Vagina (tissue), 2 donors: ENCODE results near the gene DNAAF5. TPM values are rescaled to one million over a fixed set of nuclear protein-coding genes. Genes with fewer than 3 reads are reported as not detected.

ENCODE experiments used
- DNase-seq, 2 donors: peaks; one replicate each; pipeline ENCODE4 v3.0.0-alpha.2; 2017; ENCODE audit errors: extremely low spot score in 2 of 2
- H3K27ac ChIP-seq: fragments of 200-600 bp; sonication (generic); one replicate; pipeline ENCODE4 v1.5.1; 2019
- H3K27me3 ChIP-seq: fragments of 200-600 bp; sonication (generic); one replicate; pipeline ENCODE4 v1.5.1; 2019
- H3K36me3 ChIP-seq, 2 donors: fragments of 200-600 bp; sonication (generic); one replicate each; pipeline ENCODE4 v1.5.1; 2017 to 2019
- H3K4me1 ChIP-seq: fragments of 200-600 bp; sonication (generic); one replicate; pipeline ENCODE4 v1.5.1; 2019
- H3K4me3 ChIP-seq, 2 donors: fragments of 200-600 bp; sonication (generic); 1 replicate in 1 of 2; 2 replicates in 1 of 2; pipeline ENCODE4 v1.5.1; 2016 to 2019
- H3K9me3 ChIP-seq: fragments of 200-600 bp; sonication (generic); one replicate; pipeline ENCODE4 v1.5.1; 2019
- POLR2A ChIP-seq, 2 donors: fragments of 450-650 bp; IDR thresholded peaks; one replicate each; pipeline ENCODE4 v1.6.1; 2017; ENCODE audit warnings: antibody characterized with exemption in 2 of 2, mild to moderate bottlenecking in 2 of 2, moderate library complexity in 2 of 2
- POLR2AphosphoS5 ChIP-seq, 2 donors: sonication (generic); formaldehyde crosslinking; IDR thresholded peaks; one replicate each; pipeline ENCODE4 v1.9.0; 2017; ENCODE audit warnings: antibody characterized with exemption in 2 of 2, mild to moderate bottlenecking in 2 of 2, low read depth in 1 of 2; ENCODE audit not compliant: insufficient read depth in 1 of 2
- intact Hi-C: fragments of 100-400 bp; cut with DNase I; formaldehyde crosslinking; loops from one replicate; pipeline ENCODE4 v1.15.1; 2023
- total RNA-seq: library from RNA; depleted of rRNA; stranded (reverse); fragments of >200 nt; gene quantifications from one replicate; pipeline ENCODE4 v1.2.3, GENCODE V29; 2016
- TF ChIP-seq, protein P1 (sequence below), 3 experiments: fragments of 450-650 bp in 2 of 3; fragments of 200-600 bp in 1 of 3; sonication (generic) in 1 of 3; IDR thresholded peaks; one replicate each; pipeline ENCODE4 v1.5.1; 2017 to 2019; ENCODE audit warnings: antibody characterized with exemption in 3 of 3, mild to moderate bottlenecking in 2 of 3, moderate library complexity in 2 of 3

DNAAF5 gene
- total RNA-seq, 1 donor from 2014 or later = 29.7 TPM

DNA sequence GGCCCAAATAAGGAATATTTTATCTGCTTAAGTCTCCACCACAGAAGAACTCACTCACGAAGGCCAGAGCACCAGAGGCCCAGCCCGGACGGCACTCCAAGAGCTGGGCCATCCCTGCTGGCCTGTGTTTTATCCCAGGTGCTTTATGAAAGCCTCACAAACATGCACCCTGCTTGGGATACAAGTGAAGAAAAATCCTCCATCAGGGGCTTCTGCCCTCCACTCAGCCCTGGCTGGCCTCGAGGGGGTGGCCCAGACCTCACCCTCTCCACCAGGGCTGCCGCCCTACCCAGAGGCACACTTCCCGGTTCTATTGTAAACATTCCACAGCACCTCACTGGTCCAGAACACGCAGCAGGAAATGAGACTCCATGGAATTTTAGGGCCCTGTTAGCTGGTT lies 19.8 kb upstream of the DNAAF5 start:
- H3K36me3 ChIP-seq = no peaks in the 10 kb centered on the region
- H3K27me3 ChIP-seq = no peaks in the 10 kb centered on the region
- no peak for DNase-seq
- no peaks in the 10 kb centered on the region for H3K9me3 ChIP-seq
- no peak overlapping the region for H3K27ac ChIP-seq
- H3K4me3 ChIP-seq = no peak overlapping the region
- intact Hi-C loops = no loop called here
- H3K4me1 ChIP-seq = peaks cover 9% of the 10 kb centered on the region
- TF ChIP-seq POLR2AphosphoS5 (IDR thresholded peaks at IDR 0.05; ENCODE audit: insufficient read depth in 1 of 2, low read depth in 1 of 2) (no peak), POLR2A (IDR thresholded peaks at IDR 0.05) (no peak)
- TF ChIP-seq, protein P1, sequence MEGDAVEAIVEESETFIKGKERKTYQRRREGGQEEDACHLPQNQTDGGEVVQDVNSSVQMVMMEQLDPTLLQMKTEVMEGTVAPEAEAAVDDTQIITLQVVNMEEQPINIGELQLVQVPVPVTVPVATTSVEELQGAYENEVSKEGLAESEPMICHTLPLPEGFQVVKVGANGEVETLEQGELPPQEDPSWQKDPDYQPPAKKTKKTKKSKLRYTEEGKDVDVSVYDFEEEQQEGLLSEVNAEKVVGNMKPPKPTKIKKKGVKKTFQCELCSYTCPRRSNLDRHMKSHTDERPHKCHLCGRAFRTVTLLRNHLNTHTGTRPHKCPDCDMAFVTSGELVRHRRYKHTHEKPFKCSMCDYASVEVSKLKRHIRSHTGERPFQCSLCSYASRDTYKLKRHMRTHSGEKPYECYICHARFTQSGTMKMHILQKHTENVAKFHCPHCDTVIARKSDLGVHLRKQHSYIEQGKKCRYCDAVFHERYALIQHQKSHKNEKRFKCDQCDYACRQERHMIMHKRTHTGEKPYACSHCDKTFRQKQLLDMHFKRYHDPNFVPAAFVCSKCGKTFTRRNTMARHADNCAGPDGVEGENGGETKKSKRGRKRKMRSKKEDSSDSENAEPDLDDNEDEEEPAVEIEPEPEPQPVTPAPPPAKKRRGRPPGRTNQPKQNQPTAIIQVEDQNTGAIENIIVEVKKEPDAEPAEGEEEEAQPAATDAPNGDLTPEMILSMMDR (IDR thresholded peaks at IDR 0.05) = no peak

- no peak overlapping the region for H3K27ac ChIP-seq
- no peak overlapping the region for H3K4me3 ChIP-seq
- no peaks in the 10 kb centered on the region for H3K36me3 ChIP-seq
- no peaks in the 10 kb centered on the region for H3K27me3 ChIP-seq
- TF ChIP-seq POLR2A (IDR thresholded peaks at IDR 0.05) = no peak
- TF ChIP-seq, protein P1 (IDR thresholded peaks at IDR 0.05) = no peak
- TF ChIP-seq POLR2AphosphoS5 (IDR thresholded peaks at IDR 0.05; ENCODE audit: insufficient read depth in 1 of 2, low read depth in 1 of 2) = no peak
- peaks cover 13% of the 10 kb centered on the region for H3K4me1 ChIP-seq
- no peaks in the 10 kb centered on the region for H3K9me3 ChIP-seq
- DNase-seq = no peak
- intact Hi-C loops = no loop called here
Measured at GRCh38 chr7:707296-708000, 19.1 kb upstream of the DNAAF5 start.

GRCh38 chr7:710161-710560 lies 16.3 kb upstream of the DNAAF5 start:
- no peak for DNase-seq
- TF ChIP-seq POLR2A (IDR thresholded peaks at IDR 0.05) (no peak), POLR2AphosphoS5 (IDR thresholded peaks at IDR 0.05; ENCODE audit: insufficient read depth in 1 of 2, low read depth in 1 of 2) (no peak)
- TF ChIP-seq, protein P1 (IDR thresholded peaks at IDR 0.05) = no peak
- Histone ChIP-seq H3K4me1 (peaks cover 13% of the 10 kb centered on the region), H3K9me3 (no peaks in the 10 kb centered on the region), H3K4me3 (no peak overlapping the region), H3K27ac (no peak overlapping the region), H3K36me3 (no peaks in the 10 kb centered on the region), H3K27me3 (no peaks in the 10 kb centered on the region)
- intact Hi-C loops = no loop called here

DNA sequence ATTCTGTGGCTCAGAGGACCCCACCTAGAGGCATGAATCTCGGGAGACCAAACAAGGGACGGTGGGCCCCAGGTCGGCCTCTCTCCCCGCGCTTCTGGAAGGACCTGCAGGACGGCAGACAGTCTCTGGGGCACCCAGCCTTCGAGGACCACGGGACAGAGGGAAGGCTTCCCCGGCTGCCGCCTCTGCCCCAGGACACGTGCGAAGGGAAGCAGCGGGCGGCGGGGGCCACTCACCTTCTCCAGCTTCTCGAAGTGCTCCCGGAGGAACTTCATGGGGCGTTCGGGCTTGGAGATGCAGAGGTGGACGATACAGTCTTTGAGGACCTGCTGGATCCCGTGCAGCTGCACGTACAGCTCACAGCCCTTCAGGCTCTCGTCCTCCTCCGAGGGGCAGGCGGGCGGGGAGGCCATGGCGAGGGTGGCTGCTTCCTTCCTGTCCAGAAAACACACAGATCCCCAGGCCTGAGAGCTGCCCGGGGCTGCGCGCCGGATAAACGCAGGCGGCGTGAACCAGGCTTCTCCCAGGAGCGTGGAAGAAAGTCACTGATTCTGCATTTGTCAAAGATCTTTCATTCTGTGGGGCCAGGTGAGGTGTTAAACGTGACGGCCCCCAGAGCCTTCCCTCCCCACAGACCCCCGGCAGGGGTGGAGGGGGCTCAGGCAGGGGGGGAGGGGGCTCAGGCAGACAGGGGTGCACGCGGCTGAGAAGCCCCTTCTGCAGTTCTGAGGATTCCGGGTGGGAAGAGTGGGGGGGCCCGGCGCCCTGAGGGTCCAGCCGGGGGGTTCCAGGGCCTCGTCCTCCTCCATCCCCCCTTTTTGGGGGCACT lies 15.2 kb upstream of the DNAAF5 start:
- intact Hi-C loops = no loop called here
- no peak for DNase-seq
- Histone ChIP-seq H3K27ac (peak overlapping the region; percentile 60), H3K27me3 (no peaks in the 10 kb centered on the region), H3K9me3 (no peaks in the 10 kb centered on the region), H3K4me3 (peak overlapping the region; percentile 56 to 93), H3K36me3 (no peaks in the 10 kb centered on the region), H3K4me1 (peaks cover 13% of the 10 kb centered on the region)
- peak in 1 of 2 donors; percentile 19 for TF ChIP-seq POLR2AphosphoS5 (IDR thresholded peaks at IDR 0.05; ENCODE audit: insufficient read depth in 1 of 2, low read depth in 1 of 2)
- TF ChIP-seq, protein P1 (IDR thresholded peaks at IDR 0.05) = no peak
